Thymus (tissue), 11 donors: Measurements from ENCODE around the gene ARHGEF6. TPM values are rescaled to one million over a fixed set of nuclear protein-coding genes. Genes with fewer than 3 reads are reported as not detected.

Experiments
- DNase-seq, 9 donors: peaks; one replicate each; pipeline ENCODE4 v3.0.0-alpha.2; 2013; ENCODE audit warnings: low spot score in 9 of 9, low read depth in 6 of 9, missing footprints in 1 of 9
- H3K27ac ChIP-seq, 2 donors: one replicate each; pipeline ENCODE4 v1.5.1; 2013; ENCODE audit warnings: control low read depth in 1 of 2, low read depth in 1 of 2, low read length in 1 of 2, mild to moderate bottlenecking in 1 of 2, moderate library complexity in 1 of 2
- H3K27me3 ChIP-seq, 2 donors: one replicate each; pipeline ENCODE4 v1.5.1; 2013; ENCODE audit warnings: low read length in 1 of 2; ENCODE audit not compliant: control insufficient read depth in 2 of 2, insufficient read depth in 1 of 2
- H3K36me3 ChIP-seq, 2 donors: one replicate each; pipeline ENCODE4 v1.5.1; 2013; ENCODE audit warnings: low read length in 1 of 2, mild to moderate bottlenecking in 1 of 2, moderate library complexity in 1 of 2; ENCODE audit not compliant: control insufficient read depth in 2 of 2, insufficient read depth in 2 of 2
- H3K4me1 ChIP-seq, 2 donors: one replicate each; pipeline ENCODE4 v1.5.1; 2013; ENCODE audit warnings: low read length in 2 of 2; ENCODE audit not compliant: control insufficient read depth in 2 of 2, insufficient read depth in 2 of 2
- H3K4me3 ChIP-seq, 2 donors: one replicate each; pipeline ENCODE4 v1.5.1; 2013; ENCODE audit warnings: low read length in 2 of 2, control low read depth in 1 of 2, mild to moderate bottlenecking in 1 of 2
- H3K9me3 ChIP-seq, 2 donors: one replicate each; pipeline ENCODE4 v1.5.1; 2013; ENCODE audit warnings: low read length in 1 of 2, mild to moderate bottlenecking in 1 of 2; ENCODE audit not compliant: control insufficient read depth in 2 of 2, insufficient read depth in 1 of 2
- WGBS: extraction: QIAGEN DNeasy Blood & Tissue Kit; methylation state at CpG from one replicate; pipeline ENCODE4 v1.1.7; 2013; 5-methylcytosine and 5-hydroxymethylcytosine counted together
- polyA plus RNA-seq: library from polyadenylated mRNA; stranded (reverse); fragments of 200-250 nt; gene quantifications from one replicate; pipeline ENCODE4 v1.2.3, GENCODE V29; 2013
- total RNA-seq: library from RNA; stranded (reverse); fragments of 120-200 nt; gene quantifications from one replicate; pipeline ENCODE4 v1.2.4, GENCODE V29; 2013
- donor health status: healthy.

ARHGEF6 gene
- total and polyA plus RNA-seq, 2 donors = 37.2 to 73.9 TPM

- no peaks in the 10 kb centered on the region for H3K27me3 ChIP-seq
- H3K27ac ChIP-seq = no peak overlapping the region
- no peaks in the 10 kb centered on the region for H3K9me3 ChIP-seq
- no peak overlapping the region for H3K4me3 ChIP-seq
- H3K4me1 ChIP-seq = peaks cover 3 to 24% of the 10 kb centered on the region in 2 donors
- no peak for DNase-seq
- 30% methylated on average over 1 of the region's 1 CpG for WGBS
- H3K36me3 ChIP-seq = no peaks in the 10 kb centered on the region
Observed at GRCh38 chrX:136623396-136623795, 157.3 kb downstream of the ARHGEF6 start.

- Histone ChIP-seq H3K4me1 (peaks cover 3 to 24% of the 10 kb centered on the region in 2 donors), H3K4me3 (no peak overlapping the region), H3K9me3 (no peaks in the 10 kb centered on the region), H3K27ac (no peak overlapping the region), H3K27me3 (no peaks in the 10 kb centered on the region), H3K36me3 (no peaks in the 10 kb centered on the region)
- no peak for DNase-seq
- WGBS = 97% methylated on average over 4 of the region's 4 CpGs
Observed at GRCh38 chrX:136622568-136622967, 158.2 kb downstream of the ARHGEF6 start.

- Histone ChIP-seq H3K4me3 (no peak overlapping the region), H3K9me3 (no peaks in the 10 kb centered on the region), H3K36me3 (no peaks in the 10 kb centered on the region), H3K27ac (no peak overlapping the region), H3K27me3 (no peaks in the 10 kb centered on the region), H3K4me1 (peaks cover 0 to 28% of the 10 kb centered on the region in 2 donors)
- DNase-seq = no peak
Observed at GRCh38 chrX:136620780-136621179, 160.0 kb downstream of the ARHGEF6 start.

- DNase-seq = no peak
- 80% methylated on average over 14 of the region's 14 CpGs for whole genome bisulfite sequencing
- Histone ChIP-seq H3K27ac (no peak overlapping the region), H3K36me3 (no peaks in the 10 kb centered on the region), H3K9me3 (no peaks in the 10 kb centered on the region), H3K27me3 (no peaks in the 10 kb centered on the region), H3K4me3 (no peak overlapping the region), H3K4me1 (peaks cover 0 to 26% of the 10 kb centered on the region in 2 donors)
Observed at GRCh38 chrX:136619899-136620505, 160.7 kb downstream of the ARHGEF6 start.

DNA sequence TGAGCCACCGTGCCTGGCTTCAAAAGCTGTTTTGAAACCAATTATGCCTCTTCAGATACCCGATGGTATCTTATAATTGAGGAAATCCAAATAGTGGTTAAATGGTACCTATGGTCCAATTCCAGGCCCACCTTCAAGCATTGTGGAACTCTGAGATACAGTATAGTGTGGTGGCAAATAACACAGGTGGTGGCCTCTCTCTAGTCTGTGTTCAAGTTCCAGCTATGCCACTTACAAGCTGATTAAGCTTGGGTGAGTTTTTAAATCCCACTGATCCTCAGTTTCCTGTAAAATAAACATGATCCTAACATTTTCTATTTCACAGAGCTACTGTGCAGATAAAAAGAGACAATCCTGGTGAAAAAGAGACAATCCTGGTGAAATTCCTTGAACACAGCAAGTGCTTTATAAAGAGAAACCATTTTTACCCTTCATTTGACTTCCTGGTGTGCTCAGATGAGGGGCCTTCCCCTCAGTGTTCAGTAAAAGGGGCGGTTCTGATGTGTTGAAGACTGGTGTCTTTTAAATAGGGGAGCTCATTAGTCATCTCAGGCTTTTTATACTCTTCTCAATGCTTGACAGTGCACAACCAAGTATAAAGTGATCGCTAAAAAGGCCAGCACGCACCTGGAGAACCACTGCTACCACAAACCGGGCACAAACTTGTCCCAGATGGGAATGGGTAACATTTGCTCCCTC is 163.6 kb downstream of the ARHGEF6 start:
- peak overlapping the region in 1 of 2 donors; percentile 69 for H3K27ac ChIP-seq
- DNase-seq = peak in 2 of 9 donors; percentile 30 to 58
- no peak overlapping the region for H3K4me3 ChIP-seq
- H3K36me3 ChIP-seq = no peaks in the 10 kb centered on the region
- 86% methylated on average over 6 of the region's 6 CpGs for WGBS
- H3K4me1 ChIP-seq = peaks cover 0 to 26% of the 10 kb centered on the region in 2 donors
- H3K9me3 ChIP-seq = no peaks in the 10 kb centered on the region
- H3K27me3 ChIP-seq = no peaks in the 10 kb centered on the region

Other genes starting within 250 kb of the ARHGEF6 start
- 0.09 TPM for gene VGLL1, start 248.7 kb downstream of the ARHGEF6 start, total RNA-seq
- gene VGLL1, start 248.7 kb downstream of the ARHGEF6 start, polyA plus RNA-seq = 0.62 TPM
- gene CD40LG, start 132.8 kb downstream of the ARHGEF6 start, total RNA-seq = 9.2 TPM
- 4.3 TPM for gene CD40LG, start 132.8 kb downstream of the ARHGEF6 start, polyA plus RNA-seq
- gene RBMX, start 99.8 kb upstream of the ARHGEF6 start, total RNA-seq = 308 TPM
- 131 TPM for gene RBMX, start 99.8 kb upstream of the ARHGEF6 start, polyA plus RNA-seq